Mesenchymal stem cell (in vitro differentiated cells and primary cell): ENCODE results near the gene TMEM151B.

Experiments
- DNase-seq: peaks from one replicate; pipeline ENCODE4 v3.0.0-alpha.2; 2013
- H2AFZ ChIP-seq: one replicate; pipeline ENCODE4 v1.6.1; 2013; ENCODE audit warnings: low read depth, mild to moderate bottlenecking, control low read depth, inconsistent platforms, low read length, moderate library complexity
- H2AK5ac ChIP-seq: 2 replicates; pipeline ENCODE4 v1.6.1; 2013; ENCODE audit warnings: low read length, moderate library complexity, mild to moderate bottlenecking, inconsistent platforms; ENCODE audit not compliant: severe bottlenecking
- H2BK120ac ChIP-seq: one replicate; pipeline ENCODE4 v1.6.1; 2013; ENCODE audit warnings: low read depth, mild to moderate bottlenecking, inconsistent platforms, low read length, moderate library complexity
- H2BK12ac ChIP-seq, 2 experiments: one replicate each; pipeline ENCODE4 v1.6.1; 2013; ENCODE audit warnings: inconsistent platforms in 2 of 2, low read length in 2 of 2, mild to moderate bottlenecking in 2 of 2, moderate library complexity in 2 of 2, control low read depth in 1 of 2
- H2BK15ac ChIP-seq: one replicate; pipeline ENCODE4 v1.6.1; 2013; ENCODE audit warnings: mild to moderate bottlenecking, low read depth, inconsistent platforms; ENCODE audit not compliant: poor library complexity, severe bottlenecking
- H2BK5ac ChIP-seq: 2 replicates; pipeline ENCODE4 v1.6.1; 2013; ENCODE audit warnings: low read depth, mild to moderate bottlenecking, low read length, control low read depth, inconsistent platforms; ENCODE audit not compliant: poor library complexity, severe bottlenecking
- H3K14ac ChIP-seq, 2 experiments: one replicate each; pipeline ENCODE4 v1.6.1; 2013; ENCODE audit warnings: inconsistent platforms in 2 of 2, low read length in 2 of 2, control low read depth in 1 of 2, mild to moderate bottlenecking in 1 of 2, moderate library complexity in 1 of 2
- H3K18ac ChIP-seq, 2 experiments: one replicate each; pipeline ENCODE4 v1.6.1; 2013; ENCODE audit warnings: inconsistent platforms in 2 of 2, low read length in 2 of 2, control low read depth in 1 of 2, low read depth in 1 of 2, mild to moderate bottlenecking in 1 of 2
- H3K23ac ChIP-seq, 2 experiments: one replicate each; pipeline ENCODE4 v1.6.1; 2013; ENCODE audit warnings: inconsistent platforms in 2 of 2, low read length in 2 of 2, mild to moderate bottlenecking in 2 of 2, moderate library complexity in 2 of 2, control low read depth in 1 of 2
- H3K27ac ChIP-seq: 2 replicates; pipeline ENCODE4 v1.5.1; 2013; ENCODE audit warnings: mild to moderate bottlenecking, moderate library complexity, low read length, control low read depth, inconsistent platforms; ENCODE audit not compliant: poor library complexity, severe bottlenecking
- H3K27me3 ChIP-seq, 2 experiments: 2 replicates each; pipeline versions ENCODE4 v1.6.1 to v1.7.0; 2013; ENCODE audit warnings: low read length in 2 of 2, mild to moderate bottlenecking in 2 of 2, moderate library complexity in 2 of 2, control low read depth in 1 of 2, inconsistent platforms in 1 of 2; ENCODE audit not compliant: control insufficient read depth in 1 of 2, insufficient read depth in 1 of 2
- H3K36me3 ChIP-seq, 2 experiments: 2 replicates each; pipeline versions ENCODE4 v1.6.1 to v1.7.0; 2013; ENCODE audit warnings: low read length in 2 of 2, control low read depth in 1 of 2, inconsistent platforms in 1 of 2, low read depth in 1 of 2, mild to moderate bottlenecking in 1 of 2; ENCODE audit not compliant: insufficient read depth in 2 of 2, control insufficient read depth in 1 of 2
- H3K4ac ChIP-seq, 2 experiments: one replicate each; pipeline ENCODE4 v1.6.1; 2013; ENCODE audit warnings: inconsistent platforms in 2 of 2, low read length in 2 of 2, mild to moderate bottlenecking in 2 of 2, moderate library complexity in 2 of 2, control low read depth in 1 of 2, low read depth in 1 of 2
- H3K4me1 ChIP-seq: 2 replicates; pipeline ENCODE4 v1.6.1; 2013; ENCODE audit warnings: low read depth, low read length, control low read depth; ENCODE audit not compliant: control insufficient read depth, insufficient read depth
- H3K4me2 ChIP-seq: 2 replicates; pipeline ENCODE4 v1.6.1; 2013; ENCODE audit warnings: low read length, mild to moderate bottlenecking, inconsistent platforms; ENCODE audit not compliant: poor library complexity, severe bottlenecking
- H3K4me3 ChIP-seq, 2 experiments: 2 replicates each; pipeline versions ENCODE4 v1.5.1 to v1.7.0; 2013; ENCODE audit warnings: low read length in 2 of 2, mild to moderate bottlenecking in 2 of 2, control low read depth in 1 of 2, low read depth in 1 of 2; ENCODE audit not compliant: insufficient read depth in 1 of 2
- H3K79me1 ChIP-seq: replicated peaks from 2 replicates; pipeline ENCODE4 v1.6.1; 2013; ENCODE audit warnings: mild to moderate bottlenecking, control low read depth, low read length, inconsistent platforms; ENCODE audit not compliant: poor library complexity, severe bottlenecking
- H3K9ac ChIP-seq: 2 replicates; pipeline ENCODE4 v1.7.0; 2013; ENCODE audit warnings: mild to moderate bottlenecking, low read length, moderate library complexity
- H3K9me3 ChIP-seq: 2 replicates; pipeline ENCODE4 v1.7.0; 2013; ENCODE audit warnings: mild to moderate bottlenecking, low read length; ENCODE audit not compliant: control insufficient read depth
- H4K8ac ChIP-seq: one replicate; pipeline ENCODE4 v1.6.1; 2013; ENCODE audit warnings: inconsistent platforms, mild to moderate bottlenecking, low read length, moderate library complexity
- H4K91ac ChIP-seq: one replicate; pipeline ENCODE4 v1.6.1; 2013; ENCODE audit warnings: mild to moderate bottlenecking, low read length, inconsistent platforms
- WGBS: methylation state at CpG from one replicate; pipeline ENCODE4 v1.1.7; 2013; ENCODE audit warnings: mixed read lengths; 5-methylcytosine and 5-hydroxymethylcytosine counted together

Gene TMEM151B

DNA sequence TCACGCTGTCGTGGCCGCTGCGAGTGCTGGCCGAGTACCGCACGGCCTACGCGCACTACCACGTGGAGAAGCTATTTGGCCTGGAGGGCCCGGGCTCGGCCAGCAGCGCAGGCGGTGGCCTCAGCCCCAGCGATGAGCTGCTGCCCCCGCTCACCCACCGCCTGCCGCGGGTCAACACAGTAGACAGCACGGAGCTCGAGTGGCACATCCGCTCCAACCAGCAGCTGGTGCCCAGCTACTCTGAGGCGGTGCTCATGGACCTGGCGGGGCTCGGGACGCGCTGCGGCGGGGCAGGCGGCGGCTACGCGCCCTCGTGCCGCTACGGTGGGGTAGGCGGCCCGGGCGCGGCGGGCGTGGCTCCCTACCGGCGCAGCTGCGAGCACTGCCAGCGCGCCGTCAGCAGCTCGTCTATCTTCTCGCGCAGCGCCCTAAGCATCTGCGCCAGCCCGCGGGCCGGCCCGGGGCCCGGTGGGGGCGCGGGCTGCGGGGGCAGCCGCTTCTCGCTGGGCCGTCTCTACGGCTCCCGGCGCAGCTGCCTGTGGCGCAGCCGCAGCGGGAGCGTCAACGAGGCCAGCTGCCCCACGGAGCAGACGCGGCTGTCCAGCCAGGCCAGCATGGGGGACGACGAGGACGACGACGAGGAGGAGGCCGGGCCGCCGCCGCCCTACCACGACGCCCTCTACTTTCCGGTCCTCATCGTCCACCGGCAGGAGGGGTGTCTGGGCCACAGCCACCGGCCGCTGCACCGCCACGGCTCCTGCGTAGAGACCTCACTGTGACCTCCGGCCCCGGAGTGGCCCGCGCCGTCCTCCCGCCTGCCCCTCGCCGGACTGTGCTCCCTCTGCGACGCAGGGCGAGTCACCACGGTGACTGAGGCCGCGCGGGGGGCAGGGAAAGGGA is 5.7 kb downstream of the TMEM151B start:
- 94% methylated on average over 96 of the region's 109 CpGs for WGBS
- Histone ChIP-seq H3K79me1 (no peaks in the 10 kb centered on the region), H2BK15ac (no peak overlapping the region), H2BK5ac (no peak overlapping the region), H2AK5ac (no peak overlapping the region), H4K91ac (no peak overlapping the region), H3K18ac (no peak overlapping the region), H3K14ac (no peak overlapping the region), H3K27ac (no peak overlapping the region), H3K4me3 (no peak overlapping the region), H3K4me2 (no peak overlapping the region), H3K36me3 (no peaks in the 10 kb centered on the region), H3K4ac (no peak overlapping the region), H3K23ac (no peak overlapping the region), H3K9me3 (no peaks in the 10 kb centered on the region), H3K9ac (no peak overlapping the region), H4K8ac (no peak overlapping the region), H2BK12ac (no peak overlapping the region), H2AFZ (no peak overlapping the region), H2BK120ac (no peak overlapping the region), H3K4me1 (peaks cover 3% of the 10 kb centered on the region), H3K27me3 (peaks cover 56 to 96% of the 10 kb centered on the region in 2 experiments)
- DNase-seq = no peak

DNA sequence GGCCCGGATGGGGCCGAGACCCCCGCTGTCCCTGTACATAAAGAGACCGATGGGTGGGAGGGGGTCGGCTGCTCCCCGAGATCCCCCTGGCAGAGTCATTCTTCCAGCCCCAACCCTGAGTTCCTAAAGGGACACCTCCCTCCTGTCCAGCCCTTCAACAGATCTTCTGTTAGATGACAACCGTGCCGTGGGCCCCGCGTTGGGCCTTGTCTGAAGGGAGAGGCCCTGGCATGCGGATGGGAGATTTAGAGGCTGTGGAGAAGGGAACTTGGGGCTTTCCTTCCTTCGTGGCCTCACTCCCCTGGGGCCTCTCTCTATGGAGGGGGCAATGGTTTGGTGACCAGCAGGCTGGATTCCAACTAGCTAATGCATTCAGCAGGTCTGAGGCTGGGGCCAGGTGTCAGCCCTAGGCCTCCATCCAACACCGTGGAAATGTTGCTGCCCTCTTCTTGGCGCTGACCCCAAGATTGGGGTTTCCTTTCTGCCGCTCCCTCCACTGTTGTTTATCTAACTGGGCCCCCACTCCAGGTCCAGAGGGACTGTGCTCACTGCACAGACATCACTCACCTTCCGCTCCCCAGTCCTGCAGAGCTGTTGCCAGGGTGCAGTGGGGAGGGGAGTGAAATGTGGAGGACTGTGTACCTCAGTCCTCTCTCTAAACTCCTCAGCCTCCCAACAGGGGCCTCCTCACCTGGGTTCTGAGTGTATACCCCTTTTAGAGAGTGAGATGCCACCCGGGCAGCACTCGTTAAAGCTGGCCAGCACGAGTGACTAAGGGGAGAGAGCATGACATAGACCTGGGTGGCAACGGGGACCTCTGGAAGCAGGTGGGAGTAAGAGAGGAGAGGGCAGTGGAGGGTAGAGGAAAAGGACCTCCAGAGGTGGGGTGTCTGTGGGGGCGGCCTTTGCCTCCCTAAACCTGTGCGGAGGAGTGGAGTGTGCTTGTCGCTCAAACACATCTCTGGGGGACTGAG is 6.7 kb downstream of the TMEM151B start:
- Histone ChIP-seq H2BK15ac (no peak overlapping the region), H3K18ac (no peak overlapping the region), H3K36me3 (no peaks in the 10 kb centered on the region), H3K4me3 (no peak overlapping the region), H3K14ac (no peak overlapping the region), H2BK5ac (no peak overlapping the region), H2AFZ (no peak overlapping the region), H3K23ac (no peak overlapping the region), H3K9me3 (no peaks in the 10 kb centered on the region), H4K8ac (no peak overlapping the region), H2AK5ac (no peak overlapping the region), H2BK12ac (no peak overlapping the region), H4K91ac (no peak overlapping the region), H3K27ac (no peak overlapping the region), H3K9ac (no peak overlapping the region), H2BK120ac (no peak overlapping the region), H3K79me1 (no peaks in the 10 kb centered on the region), H3K4me2 (no peak overlapping the region), H3K27me3 (peaks cover 49 to 94% of the 10 kb centered on the region in 2 experiments), H3K4me1 (peaks cover 3% of the 10 kb centered on the region), H3K4ac (no peak overlapping the region)
- no peak for DNase-seq
- WGBS = 85% methylated on average over 21 of the region's 23 CpGs

DNA sequence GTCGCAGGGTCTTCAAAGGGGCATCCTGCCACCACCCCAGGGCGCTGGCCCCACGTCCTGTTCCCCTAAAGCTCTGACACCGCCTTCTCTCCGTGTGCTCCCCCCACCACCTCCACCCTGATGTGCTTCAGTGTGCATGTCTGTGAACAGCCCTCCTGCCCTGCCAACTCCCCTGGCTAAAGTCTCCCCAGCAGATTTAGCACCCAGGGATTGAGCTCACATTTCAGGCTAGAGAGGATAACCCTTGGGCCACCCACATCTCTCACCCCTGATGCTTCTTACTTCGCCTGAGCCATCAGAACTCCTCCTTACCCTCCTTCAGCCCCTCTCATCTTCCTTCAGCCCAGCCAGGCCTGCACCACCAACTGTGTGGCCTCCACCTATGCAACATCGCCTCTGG is 7.5 kb downstream of the TMEM151B start:
- Histone ChIP-seq H2AFZ (no peak overlapping the region), H3K4me1 (peaks cover 3% of the 10 kb centered on the region), H3K36me3 (no peaks in the 10 kb centered on the region), H3K9me3 (no peaks in the 10 kb centered on the region), H2AK5ac (no peak overlapping the region), H3K27ac (no peak overlapping the region), H3K27me3 (peaks cover 47 to 91% of the 10 kb centered on the region in 2 experiments), H3K18ac (no peak overlapping the region), H2BK5ac (no peak overlapping the region), H2BK12ac (no peak overlapping the region), H3K9ac (no peak overlapping the region), H3K4me3 (no peak overlapping the region), H3K14ac (no peak overlapping the region), H2BK15ac (no peak overlapping the region), H3K23ac (no peak overlapping the region), H4K8ac (no peak overlapping the region), H4K91ac (no peak overlapping the region), H3K79me1 (no peaks in the 10 kb centered on the region), H3K4ac (no peak overlapping the region), H3K4me2 (no peak overlapping the region), H2BK120ac (no peak overlapping the region)
- 80% methylated on average over 7 of the region's 7 CpGs for WGBS
- no peak for DNase-seq

DNA sequence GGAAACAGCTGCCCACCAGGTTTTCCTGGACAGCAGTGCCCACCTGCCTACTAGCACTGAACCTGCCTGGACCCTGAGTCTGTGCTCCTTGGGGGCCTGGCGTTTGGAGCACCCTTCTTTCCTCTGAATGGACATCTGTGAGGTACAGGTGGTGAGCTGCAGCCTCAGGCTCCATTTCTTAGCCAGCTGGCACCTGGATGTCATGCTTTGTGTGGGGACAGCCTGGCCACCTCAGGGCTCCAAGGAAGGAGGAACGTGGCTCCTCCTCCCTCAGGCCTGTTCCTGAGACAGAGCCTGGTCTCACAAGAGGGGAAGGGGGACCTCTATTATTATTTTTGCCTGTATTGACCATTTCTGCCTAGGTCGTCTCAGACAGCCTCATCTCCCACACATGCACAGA is 8.1 kb downstream of the TMEM151B start:
- Histone ChIP-seq H3K27me3 (peaks cover 46 to 90% of the 10 kb centered on the region in 2 experiments), H3K36me3 (no peaks in the 10 kb centered on the region), H3K4me2 (no peak overlapping the region), H2BK120ac (no peak overlapping the region), H3K14ac (no peak overlapping the region), H3K79me1 (no peaks in the 10 kb centered on the region), H2BK5ac (no peak overlapping the region), H2BK12ac (no peak overlapping the region), H3K4me1 (peaks cover 3% of the 10 kb centered on the region), H3K9ac (no peak overlapping the region), H4K8ac (no peak overlapping the region), H3K4me3 (no peak overlapping the region), H2AK5ac (no peak overlapping the region), H2AFZ (no peak overlapping the region), H3K27ac (no peak overlapping the region), H3K4ac (no peak overlapping the region), H2BK15ac (no peak overlapping the region), H3K9me3 (no peaks in the 10 kb centered on the region), H3K18ac (no peak overlapping the region), H3K23ac (no peak overlapping the region), H4K91ac (no peak overlapping the region)
- WGBS = 33% methylated on average over 2 of the region's 3 CpGs
- no peak for DNase-seq
